GM10266 (cell line): ENCODE data around the gene SMARCA4.
"Not testable (repeated sequence)": the region's sequence is repeated elsewhere in the genome, so short reads cannot be mapped to it uniquely, and the experiment has no call there.

Experiments used
- DNase-seq: peaks from one replicate; pipeline ENCODE4 v3.0.0; 2012; ENCODE audit errors: extremely low spot score
- TF ChIP-seq, protein P1 (sequence below): IDR thresholded peaks from 2 replicates; pipeline ENCODE4 v1.5.1; 2012; ENCODE audit warnings: mild to moderate bottlenecking, low read depth; ENCODE audit not compliant: control insufficient read depth, insufficient read depth; ENCODE audit errors: missing control alignments

The SMARCA4 gene

DNA sequence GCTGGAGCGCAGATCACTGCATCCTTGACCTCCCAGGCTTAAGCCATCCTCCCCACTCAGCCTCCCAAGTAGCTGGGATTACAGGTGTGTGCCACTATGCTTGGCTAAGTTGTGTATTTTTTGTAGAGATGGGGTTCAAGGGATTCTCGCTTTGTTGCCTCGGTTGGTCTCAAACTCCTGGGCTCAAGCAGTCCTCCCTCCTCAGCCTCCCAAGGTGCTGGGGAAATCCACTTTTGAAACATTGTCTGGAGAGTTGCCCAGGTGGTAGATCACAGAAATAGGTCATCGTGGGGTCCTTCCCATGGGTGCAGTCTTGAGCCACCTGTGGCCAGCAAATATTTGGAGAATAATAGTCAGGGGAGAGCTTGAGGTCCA, 133.7 kb downstream of the SMARCA4 start:
- DNase-seq: no peak

DNA sequence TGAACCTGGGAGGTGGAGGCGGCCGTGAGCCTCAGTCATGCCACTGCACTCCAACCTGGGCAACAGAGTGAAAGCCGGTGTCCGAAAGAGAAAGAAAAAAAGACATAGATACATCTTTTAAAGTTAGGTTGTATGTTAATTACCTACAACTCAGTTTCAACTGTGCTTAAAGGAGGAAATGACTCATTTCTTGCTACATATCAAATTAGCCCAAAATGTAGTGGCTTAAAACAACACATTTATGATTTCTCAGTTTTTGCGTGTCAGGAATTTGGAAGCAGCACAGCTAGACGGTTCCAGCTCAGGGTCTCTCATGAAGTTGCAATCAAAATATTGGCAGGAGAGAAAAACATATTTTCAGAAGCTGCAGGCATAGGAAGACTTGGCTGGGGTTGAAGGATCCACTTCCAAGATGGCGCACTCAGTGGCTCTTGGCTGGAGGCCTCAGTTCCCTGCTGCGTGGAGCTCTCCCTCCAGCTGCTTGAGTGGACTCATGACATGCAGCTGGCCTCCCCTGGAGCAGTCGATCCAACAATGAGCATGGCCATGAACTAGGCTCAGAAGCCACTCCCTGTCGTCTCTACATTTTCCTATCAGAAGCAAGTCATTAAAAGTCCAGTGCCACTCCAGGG, 135.5 kb downstream of the SMARCA4 start:
- TF ChIP-seq, protein P1, sequence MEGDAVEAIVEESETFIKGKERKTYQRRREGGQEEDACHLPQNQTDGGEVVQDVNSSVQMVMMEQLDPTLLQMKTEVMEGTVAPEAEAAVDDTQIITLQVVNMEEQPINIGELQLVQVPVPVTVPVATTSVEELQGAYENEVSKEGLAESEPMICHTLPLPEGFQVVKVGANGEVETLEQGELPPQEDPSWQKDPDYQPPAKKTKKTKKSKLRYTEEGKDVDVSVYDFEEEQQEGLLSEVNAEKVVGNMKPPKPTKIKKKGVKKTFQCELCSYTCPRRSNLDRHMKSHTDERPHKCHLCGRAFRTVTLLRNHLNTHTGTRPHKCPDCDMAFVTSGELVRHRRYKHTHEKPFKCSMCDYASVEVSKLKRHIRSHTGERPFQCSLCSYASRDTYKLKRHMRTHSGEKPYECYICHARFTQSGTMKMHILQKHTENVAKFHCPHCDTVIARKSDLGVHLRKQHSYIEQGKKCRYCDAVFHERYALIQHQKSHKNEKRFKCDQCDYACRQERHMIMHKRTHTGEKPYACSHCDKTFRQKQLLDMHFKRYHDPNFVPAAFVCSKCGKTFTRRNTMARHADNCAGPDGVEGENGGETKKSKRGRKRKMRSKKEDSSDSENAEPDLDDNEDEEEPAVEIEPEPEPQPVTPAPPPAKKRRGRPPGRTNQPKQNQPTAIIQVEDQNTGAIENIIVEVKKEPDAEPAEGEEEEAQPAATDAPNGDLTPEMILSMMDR: no peak
- DNase-seq: peak; percentile 62

More for the DNA sequence above, 133.7 kb downstream of the SMARCA4 start:
- TF ChIP-seq, protein P1: no peak

DNA sequence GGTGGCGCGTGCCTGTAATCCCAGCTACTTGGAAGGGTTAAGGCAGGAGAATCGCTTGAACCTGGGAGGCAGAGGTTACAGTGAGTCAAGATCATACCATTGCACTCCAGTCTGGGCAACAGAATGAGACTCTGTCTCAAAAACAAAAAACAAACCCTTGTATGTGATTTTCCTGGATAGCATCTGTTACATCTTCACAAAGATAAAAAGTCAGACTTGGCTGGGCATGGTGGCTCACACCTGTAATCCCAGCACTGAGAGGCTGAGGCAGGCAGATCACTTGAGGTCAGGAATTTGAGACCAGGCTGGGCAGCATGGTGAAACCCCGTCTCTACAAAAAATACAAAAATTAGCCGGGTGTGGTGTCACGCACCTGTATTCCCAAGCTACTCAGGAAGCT, 136.5 kb downstream of the SMARCA4 start:
- not testable (repeated sequence) for DNase-seq

DNA sequence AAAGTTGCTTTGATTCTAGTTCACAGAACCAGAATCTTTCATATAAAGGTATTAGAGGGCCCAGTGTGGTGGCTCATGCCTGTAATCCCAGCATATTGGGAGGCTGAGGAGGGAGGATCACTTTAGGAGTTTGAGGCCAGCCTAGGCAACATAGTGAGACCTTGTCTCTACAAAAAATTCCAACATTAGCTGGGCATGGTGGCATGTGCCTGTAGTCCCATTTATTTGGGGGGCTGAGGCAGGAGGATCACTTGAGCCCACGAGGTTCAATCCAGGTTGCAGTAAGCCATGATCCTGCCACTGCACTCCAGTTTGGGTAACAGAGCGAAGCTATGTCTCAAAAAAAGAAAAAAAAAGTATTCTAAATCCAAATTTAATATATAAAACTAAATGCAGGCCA, 137.5 kb downstream of the SMARCA4 start:
- TF ChIP-seq, protein P1: no peak

GRCh38 chr19:11098861-11099260, 138.0 kb downstream of the SMARCA4 start:
- no peak for DNase-seq
- TF ChIP-seq, protein P1: no peak

More for the DNA sequence above, 137.5 kb downstream of the SMARCA4 start:
- no peak for DNase-seq

DNA sequence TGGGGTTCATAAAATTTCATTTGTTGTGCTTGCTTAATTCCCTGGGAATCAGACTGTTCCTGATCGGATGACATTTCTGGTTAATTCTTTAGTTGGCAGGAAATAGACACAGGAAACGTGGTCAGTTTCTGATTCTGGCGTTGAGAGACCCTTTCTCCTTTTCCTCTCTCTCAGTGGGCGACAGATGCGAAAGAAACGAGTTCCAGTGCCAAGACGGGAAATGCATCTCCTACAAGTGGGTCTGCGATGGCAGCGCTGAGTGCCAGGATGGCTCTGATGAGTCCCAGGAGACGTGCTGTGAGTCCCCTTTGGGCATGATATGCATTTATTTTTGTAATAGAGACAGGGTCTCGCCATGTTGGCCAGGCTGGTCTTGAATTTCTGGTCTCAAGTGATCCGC, 139.2 kb downstream of the SMARCA4 start:
- TF ChIP-seq, protein P1: no peak
- DNase-seq: no peak

DNA sequence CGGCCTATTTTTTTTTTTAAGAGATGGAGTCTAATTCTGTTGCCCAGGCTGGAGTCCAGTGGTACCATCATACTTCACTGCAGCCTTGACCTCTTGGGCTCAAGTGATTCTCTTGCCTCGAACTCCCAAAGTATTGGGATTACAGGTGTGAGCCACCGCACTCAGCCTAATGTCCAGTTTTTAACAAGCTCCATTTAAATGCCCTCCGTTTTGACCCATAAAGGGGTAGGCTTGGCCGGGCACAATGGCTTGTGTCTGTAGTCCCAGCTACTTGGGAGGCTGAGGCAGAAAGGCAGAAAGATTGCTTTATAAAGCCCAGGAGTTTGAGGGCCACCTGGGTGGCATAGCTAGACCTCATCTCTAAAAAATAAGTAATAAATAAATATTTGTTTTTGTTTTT, 140.2 kb downstream of the SMARCA4 start:
- DNase-seq: no peak
- TF ChIP-seq, protein P1: no peak

- no peak for DNase-seq
- TF ChIP-seq, protein P1: no peak
Observed at GRCh38 chr19:11102944-11103343, 142.1 kb downstream of the SMARCA4 start.

- DNase-seq: not testable (repeated sequence)
Observed at GRCh38 chr19:11103667-11104066, 142.8 kb downstream of the SMARCA4 start.
